Fibroblast of pulmonary artery (primary cell): ENCODE measurements around the gene CBARP.

Experiments used
- DNase-seq: peaks from one replicate; pipeline ENCODE4 v3.0.0-alpha.2; 2010; ENCODE audit warnings: low read depth
- H3K4me3 ChIP-seq: replicated peaks from 2 replicates; pipeline ENCODE4 v1.5.1; 2011; ENCODE audit warnings: low read depth, mild to moderate bottlenecking, control low read depth, low read length, moderate library complexity
- TF ChIP-seq, protein P1 (sequence below): IDR thresholded peaks from 2 replicates; pipeline ENCODE4 v1.5.1; 2011; ENCODE audit warnings: mild to moderate bottlenecking, control low read depth, low read length, inconsistent platforms; ENCODE audit errors: missing control alignments

Gene CBARP

DNA sequence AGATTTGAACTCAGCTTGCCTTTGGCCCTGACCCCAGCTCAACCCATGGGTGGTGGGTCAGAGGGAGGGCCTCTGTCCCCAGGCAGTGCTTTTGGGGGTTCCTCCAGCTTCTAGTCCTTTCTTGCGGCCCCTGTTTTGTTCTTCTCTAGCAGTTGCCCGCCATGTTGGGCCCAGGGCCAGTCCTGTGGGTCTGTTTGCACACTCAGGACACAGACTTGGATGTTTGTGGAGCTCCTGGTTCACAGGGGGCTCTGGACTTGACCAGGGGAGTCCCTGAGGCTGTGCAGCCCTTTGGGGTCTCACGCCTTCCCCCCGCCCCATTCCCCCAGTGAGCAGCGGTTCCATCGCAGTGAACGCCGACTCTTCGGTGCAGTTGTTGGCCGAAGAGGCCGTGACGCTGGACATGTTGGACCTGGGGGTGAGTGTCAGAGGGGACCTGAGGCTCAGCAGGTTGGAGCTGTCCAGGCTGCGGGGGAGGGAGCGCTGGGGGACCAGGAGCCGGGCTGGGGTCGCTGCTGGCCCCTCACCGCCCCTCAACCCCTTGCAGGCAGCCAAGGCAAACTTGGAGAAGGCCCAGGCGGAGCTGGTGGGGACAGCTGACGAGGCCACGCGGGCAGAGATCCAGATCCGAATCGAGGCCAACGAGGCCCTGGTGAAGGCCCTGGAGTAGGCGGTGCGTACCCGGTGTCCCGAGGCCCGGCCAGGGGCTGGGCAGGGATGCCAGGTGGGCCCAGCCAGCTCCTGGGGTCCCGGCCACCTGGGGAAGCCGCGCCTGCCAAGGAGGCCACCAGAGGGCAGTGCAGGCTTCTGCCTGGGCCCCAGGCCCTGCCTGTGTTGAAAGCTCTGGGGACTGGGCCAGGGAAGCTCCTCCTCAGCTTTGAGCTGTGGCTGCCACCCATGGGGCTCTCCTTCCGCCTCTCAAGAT is 6.2 kb upstream of the CBARP start:
- TF ChIP-seq, protein P1, sequence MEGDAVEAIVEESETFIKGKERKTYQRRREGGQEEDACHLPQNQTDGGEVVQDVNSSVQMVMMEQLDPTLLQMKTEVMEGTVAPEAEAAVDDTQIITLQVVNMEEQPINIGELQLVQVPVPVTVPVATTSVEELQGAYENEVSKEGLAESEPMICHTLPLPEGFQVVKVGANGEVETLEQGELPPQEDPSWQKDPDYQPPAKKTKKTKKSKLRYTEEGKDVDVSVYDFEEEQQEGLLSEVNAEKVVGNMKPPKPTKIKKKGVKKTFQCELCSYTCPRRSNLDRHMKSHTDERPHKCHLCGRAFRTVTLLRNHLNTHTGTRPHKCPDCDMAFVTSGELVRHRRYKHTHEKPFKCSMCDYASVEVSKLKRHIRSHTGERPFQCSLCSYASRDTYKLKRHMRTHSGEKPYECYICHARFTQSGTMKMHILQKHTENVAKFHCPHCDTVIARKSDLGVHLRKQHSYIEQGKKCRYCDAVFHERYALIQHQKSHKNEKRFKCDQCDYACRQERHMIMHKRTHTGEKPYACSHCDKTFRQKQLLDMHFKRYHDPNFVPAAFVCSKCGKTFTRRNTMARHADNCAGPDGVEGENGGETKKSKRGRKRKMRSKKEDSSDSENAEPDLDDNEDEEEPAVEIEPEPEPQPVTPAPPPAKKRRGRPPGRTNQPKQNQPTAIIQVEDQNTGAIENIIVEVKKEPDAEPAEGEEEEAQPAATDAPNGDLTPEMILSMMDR, result peak; percentile 82
- H3K4me3 ChIP-seq, result peak overlapping the region; percentile 19
- DNase-seq, result peak; percentile 86

DNA sequence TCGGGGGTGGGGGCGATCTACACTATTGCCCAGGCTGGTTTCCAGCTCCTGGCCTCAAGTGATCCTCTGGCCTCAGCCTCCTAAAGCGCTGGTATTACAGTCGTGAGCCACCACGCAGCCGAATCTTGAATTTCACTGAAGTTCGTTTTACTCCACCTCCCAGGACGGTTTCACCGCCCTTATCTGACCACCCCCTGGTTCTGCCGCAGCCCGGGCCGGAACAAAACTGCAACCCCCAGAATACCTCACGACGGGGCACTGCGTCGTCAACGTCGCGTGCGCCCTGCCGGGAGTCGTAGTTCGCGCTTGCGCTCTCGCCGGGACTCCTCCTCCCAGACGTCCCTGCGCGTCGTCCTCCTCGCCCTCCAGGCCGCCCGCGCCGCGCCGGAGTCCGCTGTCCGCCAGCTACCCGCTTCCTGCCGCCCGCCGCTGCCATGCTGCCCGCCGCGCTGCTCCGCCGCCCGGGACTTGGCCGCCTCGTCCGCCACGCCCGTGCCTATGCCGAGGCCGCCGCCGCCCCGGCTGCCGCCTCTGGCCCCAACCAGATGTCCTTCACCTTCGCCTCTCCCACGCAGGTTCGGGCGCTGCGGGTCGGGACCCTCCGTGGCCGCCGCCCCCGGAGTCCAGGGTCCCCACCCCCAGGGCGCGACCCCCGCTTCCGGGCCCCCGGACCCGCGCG is 3.8 kb upstream of the CBARP start, which contains the start of gene ATP5F1D:
TSS of gene ATP5F1D (plus strand) at position 335 of the 679 bp plus-strand sequence. CDS start at position 435, 100 bp downstream.
- TF ChIP-seq, protein P1, result no peak
- peak; percentile 97 for DNase-seq
- peak within 1 kb of the TSS; percentile 75 for H3K4me3 ChIP-seq

DNA sequence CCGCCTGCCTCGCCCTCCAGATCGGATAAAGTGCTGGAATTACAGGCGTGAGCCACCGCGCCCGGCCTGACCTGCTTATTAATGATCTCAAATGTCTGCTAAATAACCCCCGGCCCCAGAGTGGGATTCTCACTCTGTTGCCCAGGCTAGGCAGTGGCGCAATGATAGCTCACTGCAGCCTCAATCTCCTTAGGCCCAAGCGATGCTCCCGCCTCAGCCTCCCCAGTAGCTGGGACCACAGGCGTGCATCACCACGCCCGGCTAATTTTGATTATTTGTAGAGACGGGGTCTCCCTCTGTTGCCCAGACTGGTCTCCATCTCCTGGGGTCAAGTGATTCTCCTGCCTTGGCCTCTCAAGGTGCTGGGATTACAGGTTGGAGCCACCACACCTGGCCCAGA is 3.1 kb upstream of the CBARP start:
- DNase-seq, result no peak
- TF ChIP-seq, protein P1, result no peak
- peak overlapping the region; percentile 75 for H3K4me3 ChIP-seq

DNA sequence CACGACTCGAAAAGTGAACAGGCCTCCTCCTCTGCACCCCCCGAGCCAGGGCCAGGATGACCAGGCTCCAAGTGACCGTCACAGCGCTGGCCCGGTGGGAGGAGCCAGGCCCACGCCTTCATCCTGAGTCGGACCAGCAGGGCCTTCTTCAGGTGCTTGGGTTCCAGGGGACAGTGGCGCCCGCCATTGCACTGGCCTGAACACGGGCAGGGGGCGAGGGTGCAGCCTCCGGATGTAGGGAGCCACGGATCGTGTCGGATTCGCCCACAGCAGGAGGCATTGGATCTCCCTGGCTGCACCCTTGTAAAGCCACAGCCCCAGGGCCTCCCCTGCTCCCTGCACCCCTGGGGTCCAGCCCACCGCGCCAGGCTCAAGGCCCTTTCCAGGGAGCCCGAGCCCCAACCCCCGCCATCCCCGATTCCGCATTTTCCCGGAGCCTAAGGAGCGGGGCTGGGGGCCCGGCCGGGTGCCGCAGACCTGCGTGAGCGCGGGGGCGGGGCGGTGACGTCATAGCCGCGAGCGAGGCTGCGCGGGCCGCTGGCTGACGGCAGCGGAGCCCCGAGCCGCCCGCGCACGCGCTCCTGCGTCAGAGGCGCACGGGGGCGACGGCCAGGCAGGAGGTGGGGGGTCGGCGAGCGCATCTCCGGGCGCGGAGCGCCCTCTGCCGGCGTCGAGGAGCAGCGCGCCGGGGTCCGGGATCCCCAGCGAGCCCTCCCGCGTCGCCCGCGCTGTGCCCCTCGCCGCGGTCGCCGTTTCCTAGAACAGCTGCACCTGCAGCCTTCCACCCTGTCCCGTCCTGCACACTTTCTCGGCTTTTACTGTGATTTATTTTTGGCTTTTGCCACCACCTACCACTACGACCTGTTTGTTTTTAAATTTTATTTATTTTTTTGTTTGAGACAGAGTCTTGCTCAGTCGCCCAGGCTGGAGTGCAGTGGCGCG is 2.3 kb upstream of the CBARP start:
- DNase-seq, result peak; percentile 94
- peak overlapping the region; percentile 36 for H3K4me3 ChIP-seq
- TF ChIP-seq, protein P1, result peak; percentile 38

DNA sequence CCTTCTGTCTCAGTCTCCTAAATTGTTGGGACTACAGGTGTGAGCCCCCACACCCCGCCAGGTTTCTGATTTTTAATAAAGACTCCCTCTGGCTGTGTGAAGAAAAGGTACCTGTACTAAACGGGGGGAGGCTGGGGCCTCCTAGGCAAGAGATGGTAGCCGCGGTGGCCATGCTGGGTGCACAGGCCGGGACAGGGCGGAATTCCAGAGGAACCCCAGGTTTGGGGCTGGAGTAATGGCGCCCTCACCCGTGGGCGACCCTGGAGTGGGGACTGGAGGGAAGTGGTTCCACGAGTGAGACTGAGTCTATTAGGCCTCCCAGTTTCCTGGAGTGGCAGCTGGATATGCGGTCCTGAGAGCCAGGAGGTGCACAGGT is 1.6 kb upstream of the CBARP start:
- H3K4me3 ChIP-seq, result no peak overlapping the region
- DNase-seq, result no peak
- TF ChIP-seq, protein P1, result no peak
